ENCODE data around the gene SLU7.

SLU7 gene

DNA sequence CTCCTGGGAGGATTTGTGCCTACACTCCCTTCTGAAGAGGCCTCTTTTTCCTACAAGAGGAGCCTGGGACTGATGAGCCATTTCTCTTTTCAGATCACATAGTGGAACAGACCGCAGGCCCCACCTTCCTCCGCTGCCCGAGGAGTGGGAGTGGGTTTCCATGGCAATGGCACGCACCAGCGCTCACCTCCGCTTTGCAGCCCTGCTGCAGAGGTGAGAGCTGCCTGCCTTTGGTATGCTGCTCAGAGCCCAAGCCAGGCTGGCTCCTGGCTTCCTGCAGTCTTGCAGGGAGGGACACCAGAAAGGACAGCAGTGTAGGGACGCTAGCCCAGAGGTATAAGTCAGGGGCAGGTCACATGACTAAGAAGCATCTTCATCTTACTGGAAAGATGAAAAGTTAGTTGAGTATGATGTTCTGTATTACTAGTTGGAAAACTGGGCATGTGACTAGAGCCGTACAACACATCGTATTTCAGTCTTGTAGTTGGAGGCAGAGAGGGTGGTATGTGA is 15.2 kb upstream of the SLU7 start:
- H3K4me3 ChIP-seq (ENCODE audit: low read depth, low read length) = no peak overlapping the region
- no peak for DNase-seq (ENCODE audit: low read depth)
- TF ChIP-seq, protein P1, sequence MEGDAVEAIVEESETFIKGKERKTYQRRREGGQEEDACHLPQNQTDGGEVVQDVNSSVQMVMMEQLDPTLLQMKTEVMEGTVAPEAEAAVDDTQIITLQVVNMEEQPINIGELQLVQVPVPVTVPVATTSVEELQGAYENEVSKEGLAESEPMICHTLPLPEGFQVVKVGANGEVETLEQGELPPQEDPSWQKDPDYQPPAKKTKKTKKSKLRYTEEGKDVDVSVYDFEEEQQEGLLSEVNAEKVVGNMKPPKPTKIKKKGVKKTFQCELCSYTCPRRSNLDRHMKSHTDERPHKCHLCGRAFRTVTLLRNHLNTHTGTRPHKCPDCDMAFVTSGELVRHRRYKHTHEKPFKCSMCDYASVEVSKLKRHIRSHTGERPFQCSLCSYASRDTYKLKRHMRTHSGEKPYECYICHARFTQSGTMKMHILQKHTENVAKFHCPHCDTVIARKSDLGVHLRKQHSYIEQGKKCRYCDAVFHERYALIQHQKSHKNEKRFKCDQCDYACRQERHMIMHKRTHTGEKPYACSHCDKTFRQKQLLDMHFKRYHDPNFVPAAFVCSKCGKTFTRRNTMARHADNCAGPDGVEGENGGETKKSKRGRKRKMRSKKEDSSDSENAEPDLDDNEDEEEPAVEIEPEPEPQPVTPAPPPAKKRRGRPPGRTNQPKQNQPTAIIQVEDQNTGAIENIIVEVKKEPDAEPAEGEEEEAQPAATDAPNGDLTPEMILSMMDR (conservative IDR thresholded peaks at IDR 0.05; ENCODE audit: low read depth, low read length) = no peak

DNA sequence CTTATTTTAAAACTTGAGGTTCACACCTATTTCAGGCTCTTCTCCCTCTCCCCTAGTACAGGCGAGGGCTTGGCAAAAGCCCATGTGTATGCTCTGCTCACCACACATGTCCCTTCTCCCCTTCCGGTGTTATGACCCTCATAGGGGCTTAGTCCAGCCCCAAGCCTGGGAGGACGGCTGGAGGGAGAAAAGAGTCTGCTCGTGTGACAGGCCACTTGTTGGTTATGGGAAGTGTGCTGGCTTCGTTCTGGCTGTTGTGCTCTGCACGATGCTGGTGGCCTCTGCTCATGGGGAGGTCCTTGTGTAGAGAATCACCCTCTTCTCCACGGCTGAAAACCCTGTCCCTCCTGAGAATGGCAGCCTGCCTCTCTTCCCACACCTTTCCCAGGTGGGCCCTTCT is 13.9 kb upstream of the SLU7 start:
- DNase-seq (ENCODE audit: low read depth) = no peak

DNA sequence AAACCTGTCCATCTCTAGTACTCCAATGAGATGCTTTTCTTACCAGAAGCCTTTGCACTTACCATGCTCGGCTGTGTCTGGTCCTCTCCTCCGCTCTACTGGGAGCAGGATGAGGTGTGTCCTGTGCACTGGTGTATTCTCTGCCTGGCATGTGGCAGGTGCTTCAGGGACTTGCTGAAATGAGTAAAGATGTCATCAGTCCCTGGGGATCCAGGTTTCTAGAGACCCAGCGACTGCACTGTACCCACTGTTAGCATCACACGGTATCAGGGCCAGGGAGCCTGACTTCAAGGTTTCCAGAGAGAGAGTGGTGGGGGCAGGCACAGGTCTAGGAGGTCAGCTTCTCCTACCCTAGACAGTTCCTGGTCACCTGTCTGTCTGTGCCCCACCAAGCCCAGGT is 13.3 kb upstream of the SLU7 start:
- no peak overlapping the region for H3K4me3 ChIP-seq (ENCODE audit: low read depth, low read length)
- TF ChIP-seq, protein P1 (conservative IDR thresholded peaks at IDR 0.05; ENCODE audit: low read depth, low read length) = no peak
- DNase-seq (ENCODE audit: low read depth) = no peak

More for the DNA sequence above, 13.9 kb upstream of the SLU7 start:
- TF ChIP-seq, protein P1 (conservative IDR thresholded peaks at IDR 0.05; ENCODE audit: low read depth, low read length) = no peak
- no peak overlapping the region for H3K4me3 ChIP-seq (ENCODE audit: low read depth, low read length)

DNA sequence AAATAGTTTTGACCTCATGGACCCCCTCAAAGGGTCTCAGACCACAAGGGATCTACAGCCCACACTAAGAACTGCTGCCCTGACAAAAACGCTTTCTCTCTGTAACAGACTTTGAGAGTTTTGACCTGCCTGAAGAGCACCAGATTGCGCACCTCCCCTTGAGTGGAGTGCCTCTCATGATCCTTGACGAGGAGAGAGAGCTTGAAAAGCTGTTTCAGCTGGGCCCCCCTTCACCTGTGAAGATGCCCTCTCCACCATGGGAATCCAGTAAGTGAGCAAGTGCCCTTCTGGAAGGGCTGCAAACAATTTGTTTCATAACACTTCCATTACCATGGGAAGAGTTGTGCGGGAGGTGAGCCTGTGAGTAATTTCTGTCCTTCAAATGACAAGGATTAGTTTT is 8.7 kb upstream of the SLU7 start:
- no peak for DNase-seq (ENCODE audit: low read depth)
- TF ChIP-seq, protein P1 (conservative IDR thresholded peaks at IDR 0.05; ENCODE audit: low read depth, low read length) = no peak
- no peak overlapping the region for H3K4me3 ChIP-seq (ENCODE audit: low read depth, low read length)

DNA sequence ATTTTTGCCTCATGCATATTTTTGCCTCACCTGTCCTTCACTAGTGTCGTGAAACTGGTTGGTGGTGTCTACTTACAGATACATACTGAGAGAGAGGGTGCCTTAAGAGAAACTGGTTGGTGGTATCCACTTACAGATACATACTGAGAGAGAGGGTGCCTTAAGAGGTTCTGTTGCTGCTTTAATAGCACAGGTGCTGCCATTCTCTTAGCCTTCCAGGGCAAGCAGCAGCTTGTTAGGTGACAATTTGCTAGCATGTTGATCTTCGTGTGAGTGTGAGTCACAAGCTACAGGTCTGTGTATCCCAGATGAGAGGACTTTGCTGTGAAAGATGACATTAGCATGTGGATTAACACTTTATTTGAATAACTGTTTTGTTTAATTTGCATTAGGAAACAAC is 4.2 kb upstream of the SLU7 start:
- TF ChIP-seq, protein P1 (conservative IDR thresholded peaks at IDR 0.05; ENCODE audit: low read depth, low read length) = no peak

DNA sequence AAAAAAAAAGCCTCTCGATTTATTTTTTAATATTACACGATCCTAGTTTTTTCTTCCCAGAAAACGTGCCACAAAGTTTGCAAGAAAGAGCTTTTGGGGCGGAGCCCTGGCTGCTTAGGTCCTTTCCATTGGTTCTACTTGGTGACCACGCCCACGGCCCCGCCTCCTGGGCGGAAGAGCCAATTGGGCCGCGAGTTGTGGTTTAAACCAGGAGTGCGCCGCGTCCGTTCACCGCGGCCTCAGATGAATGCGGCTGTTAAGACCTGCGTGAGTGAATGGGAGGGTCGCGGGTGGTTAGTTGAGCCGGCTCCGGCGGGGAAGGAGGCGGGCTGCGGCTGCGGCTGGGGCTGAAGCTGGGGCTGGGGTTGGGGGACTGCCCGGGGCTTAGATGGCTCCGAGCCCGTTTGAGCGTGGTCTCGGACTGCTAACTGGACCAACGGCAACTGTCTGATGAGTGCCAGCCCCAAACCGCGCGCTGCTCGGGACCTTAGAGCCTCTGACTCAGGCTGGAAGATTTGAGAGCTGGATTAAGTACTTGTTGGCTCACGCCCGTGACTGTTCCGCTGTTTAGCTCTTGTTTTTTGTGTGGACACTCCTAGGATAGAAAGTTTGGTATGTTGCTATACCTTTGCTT is 2.9 kb upstream of the SLU7 start, which contains the start of gene PTTG1:
Gene PTTG1 (plus strand): TSS at position 231 of the 634 bp plus-strand sequence. CDS start 458 bp downstream, outside the sequence.
- DNase-seq (ENCODE audit: low read depth) = peak; percentile 98
- H3K4me3 ChIP-seq (ENCODE audit: low read depth, low read length) = peak within 1 kb of the TSS; percentile 69
- TF ChIP-seq, protein P1 (conservative IDR thresholded peaks at IDR 0.05; ENCODE audit: low read depth, low read length) = no peak

More for the DNA sequence above, 4.2 kb upstream of the SLU7 start:
- H3K4me3 ChIP-seq (ENCODE audit: low read depth, low read length) = no peak overlapping the region
- DNase-seq (ENCODE audit: low read depth) = no peak

DNA sequence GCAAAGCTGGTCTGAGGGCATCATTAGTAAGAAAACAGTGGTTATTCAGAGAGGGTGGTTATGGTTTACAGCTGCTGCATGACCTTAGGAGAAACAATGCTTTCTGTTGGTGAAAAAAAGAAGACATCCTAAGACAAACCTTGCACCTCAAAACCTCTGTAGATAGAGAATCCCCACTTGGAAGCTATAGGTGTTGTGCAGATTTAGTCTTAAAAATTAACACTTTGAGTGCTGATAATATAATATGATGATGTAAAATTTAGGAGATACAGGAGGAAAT is 1.4 kb upstream of the SLU7 start:
- H3K4me3 ChIP-seq (ENCODE audit: low read depth, low read length) = no peak overlapping the region
- TF ChIP-seq, protein P1 (conservative IDR thresholded peaks at IDR 0.05; ENCODE audit: low read depth, low read length) = no peak

More for the DNA sequence above, 1.4 kb upstream of the SLU7 start:
- DNase-seq (ENCODE audit: low read depth) = no peak

Measured in choroid plexus epithelial cell (primary cell).